Sigmoid colon (tissue), 4 donors: Measurements from ENCODE around the gene CSF1R.

Source experiments
- EP300 ChIP-seq, 4 donors: sonication (generic); formaldehyde crosslinking; IDR thresholded peaks; one replicate each; pipeline ENCODE4 v1.6.1; 2017; ENCODE audit warnings: antibody characterized with exemption in 4 of 4
- TF ChIP-seq, protein P1 (sequence below), 4 experiments: fragments of 450-650 bp in 3 of 4; fragments of 200-600 bp in 1 of 4; IDR thresholded peaks; one replicate each; pipeline ENCODE4 v1.5.1; 2016 to 2019; ENCODE audit warnings: antibody characterized with exemption in 4 of 4, mild to moderate bottlenecking in 3 of 4, moderate library complexity in 2 of 4

DNA sequence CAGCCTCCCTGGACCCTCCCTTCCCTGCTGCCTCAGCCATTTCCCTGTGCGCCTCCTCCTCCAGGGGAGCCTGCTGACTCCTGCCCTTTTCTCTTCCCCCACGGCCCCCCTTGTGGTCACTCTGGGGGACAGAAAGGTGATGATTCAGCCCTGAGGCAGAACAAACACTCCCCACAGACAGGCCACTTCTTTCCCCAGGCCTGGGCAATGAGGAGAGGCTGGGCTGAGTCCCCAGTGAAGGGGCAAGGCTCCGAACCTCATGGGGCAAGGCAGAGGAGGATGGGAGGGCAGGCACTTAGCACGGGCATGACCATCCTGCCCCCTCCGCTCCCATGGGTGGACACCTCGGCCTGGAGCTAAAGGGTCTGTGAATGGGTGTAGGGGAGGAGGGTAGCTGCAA is 21.0 kb downstream of the CSF1R start:
- TF ChIP-seq, protein P1, sequence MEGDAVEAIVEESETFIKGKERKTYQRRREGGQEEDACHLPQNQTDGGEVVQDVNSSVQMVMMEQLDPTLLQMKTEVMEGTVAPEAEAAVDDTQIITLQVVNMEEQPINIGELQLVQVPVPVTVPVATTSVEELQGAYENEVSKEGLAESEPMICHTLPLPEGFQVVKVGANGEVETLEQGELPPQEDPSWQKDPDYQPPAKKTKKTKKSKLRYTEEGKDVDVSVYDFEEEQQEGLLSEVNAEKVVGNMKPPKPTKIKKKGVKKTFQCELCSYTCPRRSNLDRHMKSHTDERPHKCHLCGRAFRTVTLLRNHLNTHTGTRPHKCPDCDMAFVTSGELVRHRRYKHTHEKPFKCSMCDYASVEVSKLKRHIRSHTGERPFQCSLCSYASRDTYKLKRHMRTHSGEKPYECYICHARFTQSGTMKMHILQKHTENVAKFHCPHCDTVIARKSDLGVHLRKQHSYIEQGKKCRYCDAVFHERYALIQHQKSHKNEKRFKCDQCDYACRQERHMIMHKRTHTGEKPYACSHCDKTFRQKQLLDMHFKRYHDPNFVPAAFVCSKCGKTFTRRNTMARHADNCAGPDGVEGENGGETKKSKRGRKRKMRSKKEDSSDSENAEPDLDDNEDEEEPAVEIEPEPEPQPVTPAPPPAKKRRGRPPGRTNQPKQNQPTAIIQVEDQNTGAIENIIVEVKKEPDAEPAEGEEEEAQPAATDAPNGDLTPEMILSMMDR (IDR thresholded peaks at IDR 0.05): no peak
- TF ChIP-seq EP300 (IDR thresholded peaks at IDR 0.05): no peak
